CD4-positive, CD25-positive, alpha-beta regulatory T cell (primary cell): ENCODE measurements around the gene TOPAZ1. TPM values are rescaled to one million over a fixed set of nuclear protein-coding genes. Genes with fewer than 3 reads are reported as not detected.

ENCODE experiments used
- ATAC-seq, 2 donors: fragments of 150-1000 bp; cut with Tn5 transposase; one replicate each; pipeline ENCODE4 v1.10.0; 2021; ENCODE audit warnings: low read depth in 2 of 2, moderate number of reproducible peaks in 2 of 2, moderate library complexity in 1 of 2
- DNase-seq, 3 donors: peaks; one replicate each; pipeline versions ENCODE4 v3.0.0 to v3.0.0-alpha.2; 2012 to 2022; ENCODE audit warnings: mixed read lengths in 1 of 3
- H3K27ac ChIP-seq: one replicate; pipeline ENCODE4 v1.7.0; 2013; ENCODE audit warnings: mild to moderate bottlenecking, low read length; ENCODE audit not compliant: insufficient read depth, poor library complexity, severe bottlenecking
- H3K27me3 ChIP-seq: one replicate; pipeline ENCODE4 v1.7.0; 2013; ENCODE audit warnings: low read length; ENCODE audit not compliant: control insufficient read depth, insufficient read depth
- H3K36me3 ChIP-seq: one replicate; pipeline ENCODE4 v1.7.0; 2013; ENCODE audit warnings: mild to moderate bottlenecking, low read length, moderate library complexity; ENCODE audit not compliant: control insufficient read depth, insufficient read depth
- H3K4me1 ChIP-seq: 2 replicates; pipeline ENCODE4 v1.7.0; 2013; ENCODE audit warnings: mild to moderate bottlenecking, low read length; ENCODE audit not compliant: insufficient read depth, control insufficient read depth, poor library complexity, severe bottlenecking
- H3K4me3 ChIP-seq: one replicate; pipeline ENCODE4 v1.7.0; 2013; ENCODE audit warnings: low read depth, mild to moderate bottlenecking, low read length, moderate library complexity
- H3K9me3 ChIP-seq, 2 experiments: 1 replicate in 1 of 2; 2 replicates in 1 of 2; pipeline ENCODE4 v1.7.0; 2013; ENCODE audit warnings: low read length in 2 of 2, mild to moderate bottlenecking in 1 of 2, moderate library complexity in 1 of 2; ENCODE audit not compliant: control insufficient read depth in 2 of 2
- H3K27ac Mint-ChIP-seq, 3 donors: one replicate each; pipeline ENCODE4 v1.8.0; 2020 to 2022; ENCODE audit warnings: mild to moderate bottlenecking in 3 of 3, mixed read lengths in 3 of 3, moderate library complexity in 2 of 3
- H3K27me3 Mint-ChIP-seq: one replicate; pipeline ENCODE4 v1.8.0; 2022; ENCODE audit warnings: mild to moderate bottlenecking, mixed read lengths
- H3K36me3 Mint-ChIP-seq: one replicate; pipeline ENCODE4 v1.8.0; 2020; ENCODE audit warnings: mixed read lengths
- H3K4me1 Mint-ChIP-seq, 4 donors: one replicate each; pipeline ENCODE4 v1.8.0; 2020 to 2022; ENCODE audit warnings: mixed read lengths in 4 of 4, mild to moderate bottlenecking in 1 of 4
- H3K4me3 Mint-ChIP-seq, 4 donors: one replicate each; pipeline ENCODE4 v1.8.0; 2020 to 2022; ENCODE audit warnings: mild to moderate bottlenecking in 4 of 4, mixed read lengths in 4 of 4, moderate library complexity in 3 of 4
- H3K9me3 Mint-ChIP-seq, 7 donors: one replicate each; pipeline ENCODE4 v1.8.0; 2020 to 2022; ENCODE audit warnings: mixed read lengths in 7 of 7, mild to moderate bottlenecking in 3 of 7, moderate library complexity in 2 of 7
- polyA plus RNA-seq, 4 donors: library from polyadenylated mRNA; unstranded; fragments of 300-500 nt; fragmentation: Illumina TruSeq; gene quantifications; one replicate each; pipeline ENCODE4 v1.2.3, GENCODE V29; 2021
- total RNA-seq: library from RNA; stranded (reverse); gene quantifications from one replicate; pipeline ENCODE4 v1.2.3, GENCODE V29; 2022

The TOPAZ1 gene
- total and polyA plus RNA-seq, 5 donors from 2014 or later, result not detected

- H3K4me3 Mint-ChIP-seq, result no peak overlapping the region
- Histone ChIP-seq H3K27ac (no peak overlapping the region), H3K36me3 (no peaks in the 10 kb centered on the region), H3K4me3 (no peak overlapping the region), H3K4me1 (no peaks in the 10 kb centered on the region), H3K9me3 (peaks cover 0 to 8% of the 10 kb centered on the region in 2 experiments), H3K27me3 (no peaks in the 10 kb centered on the region)
- ATAC-seq, result no peak
- no peak overlapping the region for H3K27ac Mint-ChIP-seq
- peaks cover 0 to 8% (median 3%) of the 10 kb centered on the region in 7 donors for H3K9me3 Mint-ChIP-seq
- H3K4me1 Mint-ChIP-seq, result no peaks in the 10 kb centered on the region
- no peak for DNase-seq
- H3K27me3 Mint-ChIP-seq, result peaks cover 28% of the 10 kb centered on the region
- H3K36me3 Mint-ChIP-seq, result no peaks in the 10 kb centered on the region
These were observed 10.8 kb downstream of the TOPAZ1 start for GRCh38 chr3:44252332-44252959.

- Mint-ChIP-seq H3K4me3 (no peak overlapping the region), H3K27me3 (peaks cover 14% of the 10 kb centered on the region), H3K9me3 (peaks cover 0 to 3% (median 0%) of the 10 kb centered on the region in 7 donors), H3K4me1 (no peaks in the 10 kb centered on the region), H3K36me3 (no peaks in the 10 kb centered on the region), H3K27ac (no peak overlapping the region)
- Histone ChIP-seq H3K9me3 (no peaks in the 10 kb centered on the region), H3K36me3 (no peaks in the 10 kb centered on the region), H3K4me1 (no peaks in the 10 kb centered on the region), H3K27ac (no peak overlapping the region), H3K4me3 (no peak overlapping the region), H3K27me3 (peaks cover 8% of the 10 kb centered on the region)
- no peak for ATAC-seq
- no peak for DNase-seq
These were observed 17.7 kb downstream of the TOPAZ1 start for GRCh38 chr3:44259404-44259803.

GRCh38 chr3:44264146-44264545 is 22.5 kb downstream of the TOPAZ1 start:
- peaks cover 8% of the 10 kb centered on the region for H3K27me3 ChIP-seq
- no peak overlapping the region for H3K4me3 ChIP-seq
- DNase-seq (no peak), ATAC-seq (no peak)
- H3K27ac ChIP-seq, result no peak overlapping the region
- Mint-ChIP-seq H3K4me1 (peaks cover 0 to 5% (median 2%) of the 10 kb centered on the region in 4 donors), H3K9me3 (peaks cover 0 to 6% (median 0%) of the 10 kb centered on the region in 7 donors), H3K27ac (no peak overlapping the region), H3K36me3 (no peaks in the 10 kb centered on the region), H3K4me3 (no peak overlapping the region), H3K27me3 (peaks cover 20% of the 10 kb centered on the region)
- no peaks in the 10 kb centered on the region for H3K9me3 ChIP-seq
- no peaks in the 10 kb centered on the region for H3K36me3 ChIP-seq
- H3K4me1 ChIP-seq, result no peaks in the 10 kb centered on the region

- Mint-ChIP-seq H3K27ac (no peak overlapping the region), H3K4me3 (peak overlapping the region in 1 of 4 donors; percentile 5), H3K4me1 (peaks cover 0 to 5% (median 2%) of the 10 kb centered on the region in 4 donors), H3K36me3 (no peaks in the 10 kb centered on the region), H3K9me3 (peaks cover 0 to 6% (median 0%) of the 10 kb centered on the region in 7 donors), H3K27me3 (peaks cover 23% of the 10 kb centered on the region)
- Histone ChIP-seq H3K36me3 (no peaks in the 10 kb centered on the region), H3K4me1 (no peaks in the 10 kb centered on the region), H3K27ac (no peak overlapping the region), H3K27me3 (peaks cover 7% of the 10 kb centered on the region), H3K4me3 (no peak overlapping the region), H3K9me3 (no peaks in the 10 kb centered on the region)
- ATAC-seq (no peak), DNase-seq (no peak)
These were observed 24.1 kb downstream of the TOPAZ1 start for GRCh38 chr3:44265815-44266214.

- no peaks in the 10 kb centered on the region for H3K4me1 Mint-ChIP-seq
- DNase-seq, result no peak
- H3K27ac Mint-ChIP-seq, result no peak overlapping the region
- Histone ChIP-seq H3K4me1 (no peaks in the 10 kb centered on the region), H3K4me3 (no peak overlapping the region), H3K27me3 (no peaks in the 10 kb centered on the region), H3K9me3 (peaks cover 2 to 4% of the 10 kb centered on the region in 2 experiments), H3K36me3 (no peaks in the 10 kb centered on the region), H3K27ac (no peak overlapping the region)
- ATAC-seq, result no peak
- no peak overlapping the region for H3K4me3 Mint-ChIP-seq
- peaks cover 15% of the 10 kb centered on the region for H3K27me3 Mint-ChIP-seq
- peaks cover 0 to 17% (median 2%) of the 10 kb centered on the region in 7 donors for H3K9me3 Mint-ChIP-seq
- H3K36me3 Mint-ChIP-seq, result no peaks in the 10 kb centered on the region
These were observed 30.5 kb downstream of the TOPAZ1 start for GRCh38 chr3:44272191-44272590.

- H3K4me1 Mint-ChIP-seq, result no peaks in the 10 kb centered on the region
- Histone ChIP-seq H3K9me3 (peaks cover 2 to 4% of the 10 kb centered on the region in 2 experiments), H3K4me1 (no peaks in the 10 kb centered on the region), H3K27me3 (peaks cover 2% of the 10 kb centered on the region), H3K27ac (no peak overlapping the region), H3K36me3 (no peaks in the 10 kb centered on the region), H3K4me3 (no peak overlapping the region)
- peaks cover 0 to 19% (median 4%) of the 10 kb centered on the region in 7 donors for H3K9me3 Mint-ChIP-seq
- H3K27me3 Mint-ChIP-seq, result peaks cover 20% of the 10 kb centered on the region
- no peak overlapping the region for H3K4me3 Mint-ChIP-seq
- no peak overlapping the region for H3K27ac Mint-ChIP-seq
- ATAC-seq (no peak), DNase-seq (no peak)
- H3K36me3 Mint-ChIP-seq, result no peaks in the 10 kb centered on the region
These were observed 36.2 kb downstream of the TOPAZ1 start for GRCh38 chr3:44277925-44278324.

- H3K4me3 Mint-ChIP-seq, result no peak overlapping the region
These were observed 38.4 kb downstream of the TOPAZ1 start for GRCh38 chr3:44280077-44280476.

GRCh38 chr3:44280631-44281030 is 38.9 kb downstream of the TOPAZ1 start:
- H3K4me1 ChIP-seq, result no peaks in the 10 kb centered on the region
- Mint-ChIP-seq H3K27me3 (peaks cover 19% of the 10 kb centered on the region), H3K36me3 (no peaks in the 10 kb centered on the region), H3K4me1 (no peaks in the 10 kb centered on the region), H3K27ac (no peak overlapping the region), H3K9me3 (peaks cover 0 to 15% (median 2%) of the 10 kb centered on the region in 7 donors), H3K4me3 (no peak overlapping the region)
- H3K27ac ChIP-seq, result no peak overlapping the region
- ATAC-seq, result no peak
- DNase-seq, result no peak
- H3K27me3 ChIP-seq, result peaks cover 7% of the 10 kb centered on the region
- no peaks in the 10 kb centered on the region for H3K36me3 ChIP-seq
- H3K9me3 ChIP-seq, result peaks cover 0 to 4% of the 10 kb centered on the region in 2 experiments
- H3K4me3 ChIP-seq, result no peak overlapping the region

More at GRCh38 chr3:44280077-44280476, 38.4 kb downstream of the TOPAZ1 start:
- no peaks in the 10 kb centered on the region for H3K4me1 ChIP-seq
- no peak overlapping the region for H3K27ac ChIP-seq
- H3K27ac Mint-ChIP-seq, result no peak overlapping the region
- peaks cover 7% of the 10 kb centered on the region for H3K27me3 ChIP-seq
- H3K9me3 ChIP-seq, result peaks cover 2 to 4% of the 10 kb centered on the region in 2 experiments
- no peaks in the 10 kb centered on the region for H3K36me3 ChIP-seq
- H3K4me3 ChIP-seq, result no peak overlapping the region
- no peak for ATAC-seq
- H3K4me1 Mint-ChIP-seq, result no peaks in the 10 kb centered on the region
- H3K27me3 Mint-ChIP-seq, result peaks cover 19% of the 10 kb centered on the region
- no peak for DNase-seq
- no peaks in the 10 kb centered on the region for H3K36me3 Mint-ChIP-seq
- H3K9me3 Mint-ChIP-seq, result peaks cover 0 to 18% (median 4%) of the 10 kb centered on the region in 7 donors
